SK-N-SH treated with all-trans-retinoic acid at 6 μM for 48 hours (cell line): Measurements from ENCODE around the gene SOX8.

ENCODE experiments used
- ATAC-seq: fragments of 200-7000 bp; cut with Tn5 transposase; 3 replicates; pipeline ENCODE4 v1.9.1; 2020; ENCODE audit warnings: mild to moderate bottlenecking, moderate library complexity
- ARNTL ChIP-seq: fragments of 450-650 bp; formaldehyde crosslinking; IDR thresholded peaks from 2 replicates; pipeline ENCODE4 v1.5.0; 2020; ENCODE audit warnings: low read depth, mild to moderate bottlenecking, moderate library complexity, borderline replicate concordance
- BACH2 ChIP-seq: fragments of 250-450 bp; sonication (Bioruptor Pico); IDR thresholded peaks from 2 replicates; pipeline ENCODE4 v1.9.0; 2021; ENCODE audit warnings: mild to moderate bottlenecking, borderline replicate concordance
- CSDC2 ChIP-seq: fragments of 250-450 bp; sonication (Bioruptor Pico); IDR thresholded peaks from 2 replicates; pipeline ENCODE4 v1.5.0; 2020; ENCODE audit warnings: mild to moderate bottlenecking, moderate library complexity
- CSRNP3 ChIP-seq: fragments of 250-450 bp; sonication (Bioruptor Pico); IDR thresholded peaks from 2 replicates; pipeline ENCODE4 v1.5.1; 2021; ENCODE audit warnings: mild to moderate bottlenecking, moderate library complexity
- ESRRG ChIP-seq: fragments of 250-450 bp; sonication (Bioruptor Pico); IDR thresholded peaks from 2 replicates; pipeline ENCODE4 v1.6.1; 2021; ENCODE audit warnings: mild to moderate bottlenecking
- GLIS3 ChIP-seq: fragments of 250-450 bp; sonication (Bioruptor Pico); IDR thresholded peaks from 2 replicates; pipeline ENCODE4 v1.5.0; 2020; ENCODE audit warnings: mild to moderate bottlenecking, moderate library complexity
- ISL1 ChIP-seq: fragments of 250-450 bp; sonication (Bioruptor Pico); IDR thresholded peaks from 2 replicates; pipeline ENCODE4 v2.1.2; 2022; ENCODE audit warnings: mild to moderate bottlenecking, moderate library complexity
- OSR1 ChIP-seq: fragments of 250-450 bp; sonication (Bioruptor Pico); IDR thresholded peaks from 2 replicates; pipeline ENCODE4 v1.8.0; 2022; ENCODE audit warnings: moderate library complexity, mild to moderate bottlenecking, inconsistent platforms
- PPARA ChIP-seq: fragments of 250-450 bp; sonication (Bioruptor Pico); IDR thresholded peaks from 2 replicates; pipeline ENCODE4 v1.5.0; 2020; ENCODE audit warnings: mild to moderate bottlenecking, borderline replicate concordance
- RARB ChIP-seq: fragments of 250-450 bp; sonication (Bioruptor Pico); IDR thresholded peaks from 2 replicates; pipeline ENCODE4 v1.8.0; 2021; ENCODE audit warnings: mild to moderate bottlenecking, moderate library complexity
- SNAI2 ChIP-seq: fragments of 250-450 bp; sonication (Bioruptor Pico); IDR thresholded peaks from 2 replicates; pipeline ENCODE4 v1.5.0; 2020; ENCODE audit warnings: mild to moderate bottlenecking, moderate library complexity
- TOX ChIP-seq: fragments of 250-450 bp; sonication (Bioruptor Pico); IDR thresholded peaks from 2 replicates; pipeline ENCODE4 v1.8.0; 2021; ENCODE audit warnings: mild to moderate bottlenecking, moderate library complexity, borderline replicate concordance
- ZC3H10 ChIP-seq: fragments of 250-450 bp; sonication (Bioruptor Pico); IDR thresholded peaks from 2 replicates; pipeline ENCODE4 v1.5.1; 2021; ENCODE audit warnings: mild to moderate bottlenecking, moderate library complexity
- ZFP3 ChIP-seq: fragments of 250-450 bp; sonication (Bioruptor Pico); IDR thresholded peaks from 2 replicates; pipeline ENCODE4 v1.5.0; 2020; ENCODE audit warnings: mild to moderate bottlenecking, moderate library complexity
- ZFP30 ChIP-seq: fragments of 450-650 bp; formaldehyde crosslinking; IDR thresholded peaks from 2 replicates; pipeline ENCODE4 v1.5.0; 2022; ENCODE audit warnings: mild to moderate bottlenecking, moderate library complexity
- ZNF70 ChIP-seq: fragments of 450-650 bp; formaldehyde crosslinking; IDR thresholded peaks from 2 replicates; pipeline ENCODE4 v1.5.0; 2020; ENCODE audit warnings: mild to moderate bottlenecking, moderate library complexity
- ZNF8 ChIP-seq: fragments of 450-650 bp; formaldehyde crosslinking; IDR thresholded peaks from 2 replicates; pipeline ENCODE4 v1.5.0; 2020; ENCODE audit warnings: mild to moderate bottlenecking, moderate library complexity
- TF ChIP-seq, protein P1 (sequence below): fragments of 250-450 bp; sonication (Bioruptor Pico); IDR thresholded peaks from 2 replicates; pipeline ENCODE4 v1.5.1; 2020; ENCODE audit warnings: low read depth, mild to moderate bottlenecking, moderate library complexity
- TF ChIP-seq, protein P2 (sequence below): fragments of 250-450 bp; sonication (Bioruptor Pico); IDR thresholded peaks from 2 replicates; pipeline ENCODE4 v1.8.0; 2020; ENCODE audit warnings: mild to moderate bottlenecking, moderate library complexity, borderline replicate concordance
- TF ChIP-seq, protein P3 (sequence below): fragments of 250-450 bp; sonication (Bioruptor Pico); IDR thresholded peaks from 2 replicates; pipeline ENCODE4 v1.5.0; 2020; ENCODE audit warnings: mild to moderate bottlenecking, moderate library complexity

SOX8 gene

GRCh38 chr16:982145-983043, 824 bp downstream of the SOX8 start:
- no peak for ATAC-seq
- TF ChIP-seq ZFP30 (CRISPR knock-in tag) = no peak
- TF ChIP-seq SNAI2 (CRISPR knock-in tag) = no peak
- no peak for TF ChIP-seq CSRNP3 (CRISPR knock-in tag)
- no peak for TF ChIP-seq BACH2 (CRISPR knock-in tag)
- TF ChIP-seq, protein P1, sequence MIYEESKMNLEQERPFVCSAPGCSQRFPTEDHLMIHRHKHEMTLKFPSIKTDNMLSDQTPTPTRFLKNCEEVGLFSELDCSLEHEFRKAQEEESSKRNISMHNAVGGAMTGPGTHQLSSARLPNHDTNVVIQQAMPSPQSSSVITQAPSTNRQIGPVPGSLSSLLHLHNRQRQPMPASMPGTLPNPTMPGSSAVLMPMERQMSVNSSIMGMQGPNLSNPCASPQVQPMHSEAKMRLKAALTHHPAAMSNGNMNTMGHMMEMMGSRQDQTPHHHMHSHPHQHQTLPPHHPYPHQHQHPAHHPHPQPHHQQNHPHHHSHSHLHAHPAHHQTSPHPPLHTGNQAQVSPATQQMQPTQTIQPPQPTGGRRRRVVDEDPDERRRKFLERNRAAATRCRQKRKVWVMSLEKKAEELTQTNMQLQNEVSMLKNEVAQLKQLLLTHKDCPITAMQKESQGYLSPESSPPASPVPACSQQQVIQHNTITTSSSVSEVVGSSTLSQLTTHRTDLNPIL (CRISPR knock-in tag) = no peak
- no peak for TF ChIP-seq RARB (CRISPR knock-in tag)
- TF ChIP-seq PPARA (CRISPR knock-in tag) = no peak
- no peak for TF ChIP-seq ZC3H10
- TF ChIP-seq, protein P2, sequence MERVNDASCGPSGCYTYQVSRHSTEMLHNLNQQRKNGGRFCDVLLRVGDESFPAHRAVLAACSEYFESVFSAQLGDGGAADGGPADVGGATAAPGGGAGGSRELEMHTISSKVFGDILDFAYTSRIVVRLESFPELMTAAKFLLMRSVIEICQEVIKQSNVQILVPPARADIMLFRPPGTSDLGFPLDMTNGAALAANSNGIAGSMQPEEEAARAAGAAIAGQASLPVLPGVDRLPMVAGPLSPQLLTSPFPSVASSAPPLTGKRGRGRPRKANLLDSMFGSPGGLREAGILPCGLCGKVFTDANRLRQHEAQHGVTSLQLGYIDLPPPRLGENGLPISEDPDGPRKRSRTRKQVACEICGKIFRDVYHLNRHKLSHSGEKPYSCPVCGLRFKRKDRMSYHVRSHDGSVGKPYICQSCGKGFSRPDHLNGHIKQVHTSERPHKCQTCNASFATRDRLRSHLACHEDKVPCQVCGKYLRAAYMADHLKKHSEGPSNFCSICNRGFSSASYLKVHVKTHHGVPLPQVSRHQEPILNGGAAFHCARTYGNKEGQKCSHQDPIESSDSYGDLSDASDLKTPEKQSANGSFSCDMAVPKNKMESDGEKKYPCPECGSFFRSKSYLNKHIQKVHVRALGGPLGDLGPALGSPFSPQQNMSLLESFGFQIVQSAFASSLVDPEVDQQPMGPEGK (CRISPR knock-in tag) = no peak
- TF ChIP-seq TOX = no peak
- TF ChIP-seq ZNF8 (CRISPR knock-in tag) = no peak
- no peak for TF ChIP-seq ZNF70 (CRISPR knock-in tag)
- no peak for TF ChIP-seq OSR1 (CRISPR knock-in tag)
- TF ChIP-seq, protein P3, sequence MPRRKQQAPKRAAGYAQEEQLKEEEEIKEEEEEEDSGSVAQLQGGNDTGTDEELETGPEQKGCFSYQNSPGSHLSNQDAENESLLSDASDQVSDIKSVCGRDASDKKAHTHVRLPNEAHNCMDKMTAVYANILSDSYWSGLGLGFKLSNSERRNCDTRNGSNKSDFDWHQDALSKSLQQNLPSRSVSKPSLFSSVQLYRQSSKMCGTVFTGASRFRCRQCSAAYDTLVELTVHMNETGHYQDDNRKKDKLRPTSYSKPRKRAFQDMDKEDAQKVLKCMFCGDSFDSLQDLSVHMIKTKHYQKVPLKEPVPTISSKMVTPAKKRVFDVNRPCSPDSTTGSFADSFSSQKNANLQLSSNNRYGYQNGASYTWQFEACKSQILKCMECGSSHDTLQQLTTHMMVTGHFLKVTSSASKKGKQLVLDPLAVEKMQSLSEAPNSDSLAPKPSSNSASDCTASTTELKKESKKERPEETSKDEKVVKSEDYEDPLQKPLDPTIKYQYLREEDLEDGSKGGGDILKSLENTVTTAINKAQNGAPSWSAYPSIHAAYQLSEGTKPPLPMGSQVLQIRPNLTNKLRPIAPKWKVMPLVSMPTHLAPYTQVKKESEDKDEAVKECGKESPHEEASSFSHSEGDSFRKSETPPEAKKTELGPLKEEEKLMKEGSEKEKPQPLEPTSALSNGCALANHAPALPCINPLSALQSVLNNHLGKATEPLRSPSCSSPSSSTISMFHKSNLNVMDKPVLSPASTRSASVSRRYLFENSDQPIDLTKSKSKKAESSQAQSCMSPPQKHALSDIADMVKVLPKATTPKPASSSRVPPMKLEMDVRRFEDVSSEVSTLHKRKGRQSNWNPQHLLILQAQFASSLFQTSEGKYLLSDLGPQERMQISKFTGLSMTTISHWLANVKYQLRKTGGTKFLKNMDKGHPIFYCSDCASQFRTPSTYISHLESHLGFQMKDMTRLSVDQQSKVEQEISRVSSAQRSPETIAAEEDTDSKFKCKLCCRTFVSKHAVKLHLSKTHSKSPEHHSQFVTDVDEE (CRISPR knock-in tag) = no peak
- no peak for TF ChIP-seq CSDC2 (CRISPR knock-in tag)
- TF ChIP-seq ZFP3 (CRISPR knock-in tag) = no peak
- TF ChIP-seq, all 23 proteins: peak for 0

DNA sequence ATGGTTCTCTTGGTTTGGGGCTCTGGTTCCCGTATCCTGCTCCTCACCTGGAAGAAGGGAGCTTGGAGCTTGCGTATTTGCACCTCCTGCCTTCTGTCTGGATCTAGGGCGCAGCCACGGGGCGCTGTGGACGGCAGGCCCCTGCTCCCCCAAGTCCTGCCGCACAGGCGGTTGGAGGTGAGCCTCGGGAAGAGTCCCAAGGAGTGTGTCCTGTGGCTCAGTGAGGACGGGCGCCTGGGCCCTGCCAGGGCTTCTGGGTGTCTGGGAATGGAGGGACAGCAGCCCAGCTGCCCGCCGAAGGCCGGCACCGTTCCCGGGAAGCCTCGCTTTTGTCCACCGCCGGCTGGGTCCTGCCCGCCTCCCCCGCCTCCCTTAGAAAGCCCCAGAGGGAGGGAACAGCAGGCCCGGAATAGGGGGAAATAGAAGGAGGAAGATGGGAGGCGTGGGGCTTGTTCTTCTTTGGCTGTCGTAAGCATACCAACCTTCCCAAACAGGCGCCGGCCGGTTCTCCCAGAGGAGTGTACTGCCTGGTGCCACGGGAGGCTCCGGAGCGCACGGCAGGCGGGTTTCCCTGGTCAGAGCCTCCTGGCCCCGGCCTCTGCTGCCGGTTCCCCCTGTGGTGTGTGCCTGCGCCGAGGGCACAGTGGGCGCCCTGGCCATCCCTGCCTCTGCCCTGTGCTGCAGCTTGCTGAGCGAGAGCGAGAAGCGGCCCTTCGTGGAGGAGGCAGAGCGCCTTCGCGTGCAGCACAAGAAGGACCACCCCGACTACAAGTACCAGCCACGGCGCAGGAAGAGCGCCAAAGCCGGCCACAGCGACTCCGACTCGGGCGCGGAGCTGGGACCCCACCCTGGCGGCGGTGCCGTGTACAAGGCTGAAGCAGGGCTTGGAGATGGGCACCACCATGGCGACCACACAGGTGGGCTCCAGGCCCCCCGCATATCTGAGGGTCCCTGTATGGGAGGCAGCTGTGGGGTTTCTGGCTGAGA, 1.8 kb downstream of the SOX8 start:
- TF ChIP-seq ARNTL (no peak), ZC3H10 (no peak), BACH2 (CRISPR knock-in tag) (no peak), ZNF70 (CRISPR knock-in tag) (no peak), ZFP30 (CRISPR knock-in tag) (no peak), TOX (no peak), CSDC2 (CRISPR knock-in tag) (no peak), GLIS3 (no peak), ZFP3 (CRISPR knock-in tag) (no peak), SNAI2 (CRISPR knock-in tag) (no peak), ESRRG (no peak), PPARA (CRISPR knock-in tag) (no peak), ISL1 (no peak), RARB (CRISPR knock-in tag) (no peak), OSR1 (CRISPR knock-in tag) (no peak)
- TF ChIP-seq, protein P2 (CRISPR knock-in tag) = no peak
- TF ChIP-seq, protein P3 (CRISPR knock-in tag) = no peak
- TF ChIP-seq, protein P1 (CRISPR knock-in tag) = no peak
- ATAC-seq = no peak; the same call in 2 of the 3 replicates
